Smooth muscle cell (in vitro differentiated cells): ENCODE results near the gene RAB10. TPM values are rescaled to one million over a fixed set of nuclear protein-coding genes. Genes with fewer than 3 reads are reported as not detected.

ENCODE experiments used
- DNase-seq: peaks from one replicate; lab custom pipeline; 2025; ENCODE audit not compliant: unreplicated experiment; lab: John Stamatoyannopoulos, UW
- H2AFZ ChIP-seq: fragments of 200-600 bp; sonication (generic); 2 replicates; pipeline ENCODE4 v1.6.0; 2016; ENCODE audit warnings: antibody characterized with exemption, low read depth, mild to moderate bottlenecking
- H3F3A ChIP-seq: fragments of 200-600 bp; sonication (generic); 2 replicates; pipeline ENCODE4 v1.6.0; 2017; ENCODE audit warnings: antibody characterized with exemption, low read depth
- H3K27ac ChIP-seq: fragments of 200-600 bp; sonication (generic); 2 replicates; pipeline ENCODE4 v1.5.1; 2016; ENCODE audit warnings: low read depth, mild to moderate bottlenecking
- H3K27me3 ChIP-seq: fragments of 200-600 bp; sonication (generic); 2 replicates; pipeline ENCODE4 v1.6.1; 2016; ENCODE audit warnings: low read depth, mild to moderate bottlenecking
- H3K36me3 ChIP-seq: fragments of 200-600 bp; sonication (generic); 2 replicates; pipeline ENCODE4 v1.5.1; 2016; ENCODE audit warnings: low read depth
- H3K4me1 ChIP-seq: fragments of 200-600 bp; sonication (generic); 2 replicates; pipeline ENCODE4 v1.5.1; 2016; ENCODE audit warnings: low read depth
- H3K4me2 ChIP-seq: fragments of 200-600 bp; sonication (generic); 2 replicates; pipeline ENCODE4 v1.6.0; 2016; ENCODE audit warnings: mild to moderate bottlenecking
- H3K4me3 ChIP-seq: fragments of 200-600 bp; sonication (generic); 2 replicates; pipeline ENCODE4 v1.5.1; 2016; ENCODE audit warnings: mild to moderate bottlenecking
- H3K79me2 ChIP-seq: fragments of 200-600 bp; sonication (generic); 2 replicates; pipeline ENCODE4 v1.6.0; 2016; ENCODE audit warnings: low read depth, mild to moderate bottlenecking
- H3K9ac ChIP-seq: fragments of 200-600 bp; sonication (generic); 2 replicates; pipeline ENCODE4 v1.6.0; 2016; ENCODE audit warnings: low read depth
- H3K9me3 ChIP-seq: fragments of 200-600 bp; sonication (generic); replicated peaks from 2 replicates; pipeline ENCODE4 v1.5.1; 2016; ENCODE audit warnings: low read depth
- H4K20me1 ChIP-seq: fragments of 200-600 bp; sonication (generic); 2 replicates; pipeline ENCODE4 v1.6.0; 2016; ENCODE audit warnings: low read depth
- CTCF ChIP-seq: fragments of 200-600 bp; sonication (generic); IDR thresholded peaks from 2 replicates; pipeline ENCODE4 v1.5.1; 2017; ENCODE audit warnings: borderline replicate concordance, mild to moderate bottlenecking, antibody characterized with exemption; ENCODE audit not compliant: insufficient read depth, poor library complexity, severe bottlenecking
- WGBS: methylation state at CpG from one replicate; pipeline ENCODE4 v1.1.7; 2016; ENCODE audit warnings: low lambda C conversion rate; 5-methylcytosine and 5-hydroxymethylcytosine counted together
- polyA plus RNA-seq: library from polyadenylated mRNA; unstranded; fragments of >200 nt; fragmentation: Nextera tagmentation; extraction: Ambion mirVana; gene quantifications from 2 replicates; pipeline ENCODE4 v1.2.1, GENCODE V29; 2016
- total RNA-seq: library from RNA; depleted of rRNA; stranded (reverse); fragments of >200 nt; gene quantifications from 2 replicates; pipeline ENCODE4 v1.2.3, GENCODE V29; 2014

Gene RAB10
- total and polyA plus RNA-seq, 2 experiments from 2014 or later = 101 to 149 TPM

GRCh38 chr2:26095758-26096157 is 61.9 kb downstream of the RAB10 start:
- no peak overlapping the region for H3K4me2 ChIP-seq
- H3K27me3 ChIP-seq = no peaks in the 10 kb centered on the region
- H3K9ac ChIP-seq = no peak overlapping the region
- peaks cover 100% of the 10 kb centered on the region for H4K20me1 ChIP-seq
- no peaks in the 10 kb centered on the region for H3K9me3 ChIP-seq
- H3K4me3 ChIP-seq = no peak overlapping the region
- no peak for DNase-seq
- peaks cover 97% of the 10 kb centered on the region for H3K79me2 ChIP-seq
- no peaks in the 10 kb centered on the region for H3K36me3 ChIP-seq
- no peaks in the 10 kb centered on the region for H3K4me1 ChIP-seq
- no peak overlapping the region for H2AFZ ChIP-seq
- WGBS = 94% methylated on average over 5 of the region's 5 CpGs
- H3F3A ChIP-seq = no peaks in the 10 kb centered on the region
- no peak for TF ChIP-seq CTCF
- H3K27ac ChIP-seq = no peak overlapping the region

GRCh38 chr2:26099933-26100332 is 66.0 kb downstream of the RAB10 start:
- no peaks in the 10 kb centered on the region for H3K9me3 ChIP-seq
- H3F3A ChIP-seq = no peaks in the 10 kb centered on the region
- H3K9ac ChIP-seq = no peak overlapping the region
- H3K79me2 ChIP-seq = peaks cover 88% of the 10 kb centered on the region
- DNase-seq = no peak
- H2AFZ ChIP-seq = no peak overlapping the region
- no peak overlapping the region for H3K4me2 ChIP-seq
- H3K4me3 ChIP-seq = no peak overlapping the region
- WGBS = 100% methylated on average over 1 of the region's 1 CpG
- H4K20me1 ChIP-seq = peaks cover 100% of the 10 kb centered on the region
- no peak for TF ChIP-seq CTCF
- no peaks in the 10 kb centered on the region for H3K27me3 ChIP-seq
- no peak overlapping the region for H3K27ac ChIP-seq
- H3K36me3 ChIP-seq = no peaks in the 10 kb centered on the region
- H3K4me1 ChIP-seq = no peaks in the 10 kb centered on the region

GRCh38 chr2:26100384-26100783 is 66.5 kb downstream of the RAB10 start:
- H4K20me1 ChIP-seq = peaks cover 100% of the 10 kb centered on the region

More at GRCh38 chr2:26100384-26100783, 66.5 kb downstream of the RAB10 start:
- H3K9ac ChIP-seq = no peak overlapping the region
- no peak overlapping the region for H3K4me3 ChIP-seq
- 98% methylated on average over 1 of the region's 1 CpG for WGBS
- no peaks in the 10 kb centered on the region for H3F3A ChIP-seq
- H3K79me2 ChIP-seq = peaks cover 88% of the 10 kb centered on the region
- no peak overlapping the region for H2AFZ ChIP-seq
- no peak overlapping the region for H3K4me2 ChIP-seq
- no peaks in the 10 kb centered on the region for H3K27me3 ChIP-seq
- H3K27ac ChIP-seq = no peak overlapping the region
- DNase-seq = no peak
- H3K4me1 ChIP-seq = no peaks in the 10 kb centered on the region
- no peaks in the 10 kb centered on the region for H3K9me3 ChIP-seq
- H3K36me3 ChIP-seq = no peaks in the 10 kb centered on the region
- TF ChIP-seq CTCF = no peak
